ENCODE data around the gene TMIE.
"Not testable (repeated sequence)": the region's sequence is repeated elsewhere in the genome, so short reads cannot be mapped to it uniquely, and the experiment has no call there.

The TMIE gene

DNA sequence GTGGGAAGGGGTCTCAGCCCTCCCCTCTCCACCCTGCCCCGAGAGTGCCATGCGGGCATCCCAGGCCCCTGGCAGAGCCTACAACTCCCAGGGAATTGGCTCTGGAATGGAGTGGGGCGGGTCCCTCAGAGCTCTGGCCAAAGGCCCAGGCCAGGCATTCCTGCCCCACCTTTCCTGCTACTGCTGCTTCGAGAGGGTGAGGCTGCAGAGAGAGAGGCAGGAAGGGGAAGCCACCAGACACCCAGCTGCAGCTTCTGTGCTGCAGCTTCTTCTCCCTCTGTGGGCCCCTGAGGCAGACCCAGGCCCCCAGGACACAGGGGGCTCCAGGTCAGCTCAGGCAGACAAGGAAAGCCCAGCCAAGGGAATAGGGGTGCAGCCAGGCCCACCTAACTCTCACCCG lies 10.4 kb upstream of the TMIE start:
- DNase-seq, result no peak

DNA sequence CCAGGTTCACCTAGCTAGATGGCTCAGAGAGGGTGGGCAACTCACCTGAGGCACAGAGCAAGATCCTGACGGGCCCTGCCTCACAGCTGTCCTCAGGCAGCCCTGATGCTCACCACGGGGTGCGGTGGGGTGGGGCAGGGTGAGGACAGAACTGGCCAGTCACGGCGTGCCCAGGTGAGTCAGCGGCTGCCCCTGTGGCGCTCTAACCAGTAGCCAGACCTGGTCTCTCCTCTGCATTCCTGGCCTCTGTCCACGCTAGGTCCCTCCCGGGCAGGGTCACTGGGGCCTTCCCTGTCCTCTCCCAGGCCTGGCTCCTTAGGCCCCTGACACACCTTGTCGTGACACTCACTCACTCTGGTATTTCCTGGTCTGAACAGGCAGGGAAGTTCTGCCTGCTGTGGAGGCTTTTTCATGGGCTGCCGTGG lies 8.6 kb upstream of the TMIE start:
- no peak for DNase-seq

DNA sequence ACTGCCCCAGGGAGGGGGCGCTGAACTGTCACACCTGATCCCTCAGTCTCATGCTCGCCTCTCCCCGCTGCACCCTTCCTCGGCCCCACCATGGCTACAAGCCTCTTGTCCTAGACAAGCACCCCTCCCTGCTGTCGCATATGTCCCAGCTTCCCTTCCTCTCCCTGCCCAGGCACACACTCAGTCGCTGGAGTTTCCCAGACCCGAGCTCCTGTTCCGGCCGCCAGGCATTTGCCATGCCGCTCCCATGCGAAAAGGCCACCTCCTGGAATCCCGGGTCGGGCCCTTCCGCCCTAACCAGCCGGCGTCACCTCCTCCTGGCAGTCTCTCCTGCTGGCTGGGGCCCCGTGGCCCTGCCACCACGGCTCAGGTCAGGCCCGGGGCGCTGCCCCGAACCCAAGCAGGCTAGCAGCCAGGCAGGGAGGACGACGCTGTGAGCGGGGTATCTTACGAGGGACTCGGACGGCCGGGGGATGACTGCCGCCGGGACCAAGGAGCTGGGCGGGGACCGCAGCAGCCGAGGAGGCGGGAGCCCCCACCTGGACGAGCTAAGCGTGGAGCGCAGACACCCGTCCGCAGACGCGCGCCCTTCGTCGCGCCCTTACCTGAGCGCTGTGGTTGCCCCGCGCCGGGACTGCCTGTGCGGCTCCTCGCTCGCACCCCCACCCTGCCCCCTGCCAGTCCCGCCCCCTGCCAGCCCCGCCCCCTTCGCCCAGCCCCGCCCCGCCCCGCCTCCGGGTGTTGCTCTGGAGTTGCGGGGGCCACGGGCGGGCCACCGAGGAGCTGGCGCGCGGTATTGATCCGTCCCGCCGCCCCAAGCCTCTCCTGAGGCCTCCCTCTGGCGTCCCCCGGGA lies 7.9 kb upstream of the TMIE start, which contains the start of gene ALS2CL:
Gene ALS2CL, minus strand, starts transcription at position 642 of the 854 bp plus-strand sequence. CDS start 4,239 bp downstream, outside the sequence.
- peak; percentile 56 for DNase-seq

- DNase-seq, result peak; percentile 41
Measured at GRCh38 chr3:46693892-46694226, 7.3 kb upstream of the TMIE start.

GRCh38 chr3:46694520-46694919 lies 6.7 kb upstream of the TMIE start:
- DNase-seq, result no peak

DNA sequence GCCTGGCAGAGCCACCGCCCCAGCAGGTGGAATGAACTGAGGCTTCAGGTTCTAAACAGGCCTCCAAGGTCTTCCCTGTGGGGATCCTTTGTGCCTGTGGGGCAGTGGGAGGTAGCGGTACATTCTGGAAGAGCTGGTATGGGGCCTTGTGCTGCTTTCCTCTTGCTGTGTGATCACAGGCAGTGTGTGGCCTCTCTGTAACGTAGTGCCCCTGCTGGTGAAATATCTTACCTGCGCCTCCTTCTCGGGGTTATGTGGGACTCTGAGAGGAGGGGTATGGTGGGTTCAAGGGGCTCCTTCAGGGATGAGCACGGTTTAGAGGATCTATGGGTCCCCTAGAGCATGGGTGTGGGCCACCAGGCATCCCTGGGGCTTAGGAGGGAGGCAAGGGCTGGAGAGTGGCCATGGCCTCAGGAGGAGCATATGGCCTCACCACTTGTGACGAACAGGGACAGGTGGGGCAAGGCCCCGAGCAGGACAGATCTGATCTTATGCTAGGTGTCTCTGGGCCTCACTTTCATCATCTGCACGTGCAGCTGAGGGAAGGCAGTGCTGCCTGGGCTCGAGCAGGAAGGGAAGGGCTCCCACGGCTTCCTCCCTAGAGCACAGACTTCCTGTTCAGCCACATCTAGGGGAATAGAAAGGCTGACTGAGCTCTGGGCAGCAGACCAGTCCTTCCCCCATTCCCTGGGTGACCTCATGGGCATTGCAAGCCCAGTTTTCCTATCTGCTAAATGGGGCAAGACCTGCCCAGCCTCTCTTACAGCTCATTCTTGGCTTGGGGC lies 5.8 kb upstream of the TMIE start:
- DNase-seq, result peak; percentile 53

- DNase-seq, result no peak
Measured at GRCh38 chr3:46695962-46696894, 5.0 kb upstream of the TMIE start.

DNA sequence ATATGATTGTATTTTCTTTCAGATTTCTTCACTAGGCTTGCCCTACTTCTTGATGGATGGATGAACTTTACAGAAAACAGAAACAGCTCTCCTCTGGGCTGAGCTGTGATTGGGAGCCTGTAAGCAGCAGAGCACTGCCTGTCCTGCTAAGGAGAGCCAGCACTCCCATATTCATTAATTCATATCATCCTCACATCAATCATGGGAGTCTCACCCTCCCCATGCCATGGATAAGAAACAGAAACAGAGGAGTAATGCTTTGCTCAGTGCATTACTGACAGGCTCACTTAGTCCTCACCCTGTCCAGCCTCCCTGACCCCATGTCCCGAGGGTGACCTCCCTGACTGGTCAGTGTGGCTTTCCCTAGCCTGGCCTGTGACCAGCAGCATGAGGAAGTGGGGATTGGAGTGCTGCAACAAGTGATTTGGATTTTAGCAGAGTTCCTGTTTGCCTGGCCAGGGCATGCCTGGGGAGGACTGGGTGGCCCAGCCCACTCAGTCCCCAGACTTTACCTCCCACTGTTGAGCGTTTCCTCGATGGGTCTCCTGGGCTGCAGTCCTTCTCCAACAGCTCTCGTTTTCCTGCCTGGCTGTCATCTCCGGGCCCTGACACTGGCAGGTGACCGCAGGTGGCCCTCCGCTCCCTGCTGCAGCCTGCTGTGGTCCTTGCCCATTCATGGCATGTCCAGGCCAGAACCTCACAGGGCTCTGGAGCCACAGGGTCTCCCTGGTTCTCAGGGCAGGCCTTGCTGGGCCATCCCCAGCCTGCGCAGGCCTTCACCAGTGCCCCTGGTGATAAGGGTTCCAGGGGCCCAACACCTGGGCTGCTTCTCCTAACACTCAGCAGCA lies 1.3 kb upstream of the TMIE start:
- DNase-seq, result no peak

GRCh38 chr3:46700772-46701171 lies 420 bp upstream of the TMIE start:
- DNase-seq, result no peak

- DNase-seq, result no peak
Measured at GRCh38 chr3:46702246-46703012, 1.2 kb downstream of the TMIE start.

DNA sequence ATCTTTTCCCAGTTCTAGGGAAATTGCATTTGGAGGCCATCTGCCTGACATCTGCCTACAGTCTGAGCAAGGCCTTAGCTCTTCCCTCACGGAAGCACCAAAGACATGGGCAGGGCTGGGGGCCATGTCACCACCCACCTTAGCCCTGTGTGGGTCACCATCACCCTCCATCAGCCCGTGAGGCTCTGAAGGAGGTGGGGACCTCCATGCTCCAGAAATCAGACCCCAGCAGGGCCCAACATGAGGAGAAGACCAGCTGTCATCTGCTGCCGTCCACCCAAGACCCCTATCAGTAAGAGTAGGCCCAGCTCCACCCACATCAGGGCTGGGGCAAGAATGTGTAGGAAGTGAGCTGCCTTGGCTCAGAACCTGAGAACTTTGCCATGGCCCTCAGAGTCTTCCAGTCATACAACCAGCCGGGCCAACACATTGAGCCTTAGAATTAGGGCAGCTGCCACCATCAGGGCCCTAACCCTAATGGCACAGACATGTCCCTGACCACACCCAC lies 1.9 kb downstream of the TMIE start:
- DNase-seq, result no peak

- not testable (repeated sequence) for DNase-seq
Measured at GRCh38 chr3:46704346-46704745, 3.2 kb downstream of the TMIE start.

- peak; percentile 73 for DNase-seq
Measured at GRCh38 chr3:46705022-46705530, 3.9 kb downstream of the TMIE start.

DNA sequence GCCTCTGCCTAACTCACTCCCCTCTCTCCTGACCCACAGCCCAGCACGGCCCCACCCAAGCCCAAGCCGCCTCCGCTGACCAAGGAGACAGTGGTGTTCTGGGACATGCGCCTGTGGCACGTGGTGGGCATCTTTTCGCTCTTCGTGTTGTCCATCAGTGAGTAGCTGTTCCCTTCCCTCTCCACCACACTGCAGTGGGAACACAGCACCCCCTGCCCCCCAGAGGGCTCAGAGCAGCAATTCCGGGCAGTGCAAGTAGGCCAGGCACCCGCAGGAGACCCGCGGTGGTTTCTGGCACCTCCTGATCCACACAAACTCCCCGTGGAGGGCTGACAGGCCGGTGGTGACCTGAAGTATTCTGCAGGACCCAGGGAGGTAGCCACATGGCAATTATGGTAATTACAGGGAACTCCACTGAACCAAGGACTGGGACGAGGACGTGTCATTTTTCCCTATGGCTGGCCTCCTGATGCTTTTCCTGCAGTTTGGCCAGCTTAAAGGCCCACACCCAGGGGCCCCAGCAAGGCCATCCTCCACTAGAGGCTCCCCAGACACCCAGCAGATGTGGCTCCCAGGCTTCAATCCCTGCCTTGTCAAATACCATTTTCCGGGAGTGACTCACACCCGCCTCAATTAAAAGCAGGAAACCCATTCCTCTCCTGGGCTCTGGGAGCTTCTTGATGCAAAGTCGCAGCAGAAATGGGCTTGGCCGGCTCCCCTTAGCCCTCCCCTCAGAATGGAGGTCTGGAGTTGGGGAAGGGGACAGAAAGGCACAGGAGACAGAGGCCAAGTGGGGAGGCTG lies 4.8 kb downstream of the TMIE start:
- DNase-seq, result no peak

DNA sequence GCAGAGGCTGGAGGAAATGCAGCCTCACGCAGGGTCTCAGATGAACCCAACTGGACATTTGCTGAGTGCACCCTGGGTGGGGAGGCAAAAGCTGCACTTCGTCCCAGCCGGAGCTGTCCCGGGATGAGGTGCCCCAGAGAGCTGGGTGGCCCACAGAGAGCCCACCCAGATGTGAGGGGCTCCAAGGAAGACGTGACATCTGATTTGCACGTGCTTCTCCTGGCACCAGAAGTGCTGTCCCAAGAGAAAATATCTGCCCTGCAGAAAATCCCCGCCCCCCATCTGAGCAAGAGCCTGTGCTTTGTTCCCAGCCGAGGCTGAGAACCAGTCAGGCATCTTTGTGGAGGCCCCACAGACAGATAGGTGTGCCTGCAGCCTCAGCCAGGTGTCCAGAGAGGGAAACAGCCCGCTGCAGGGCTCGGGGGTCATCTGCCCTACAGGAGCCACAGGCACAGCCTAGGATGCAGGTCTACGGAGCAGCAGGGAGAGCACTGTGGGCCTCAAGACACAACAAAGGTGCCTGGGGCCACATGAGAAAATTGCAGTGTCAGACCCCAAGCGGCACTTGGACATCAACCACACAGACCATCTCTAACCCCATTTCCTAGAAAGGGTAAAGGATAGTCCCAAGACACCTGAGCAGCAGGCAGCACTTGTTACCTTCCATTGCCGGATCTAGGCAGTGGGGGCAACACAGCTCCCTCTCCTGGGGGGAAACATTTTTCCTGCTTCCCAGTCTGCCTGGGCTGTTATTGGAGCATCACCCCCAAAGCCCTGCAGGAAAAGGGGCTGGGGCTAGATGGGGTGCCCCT lies 5.8 kb downstream of the TMIE start:
- no peak for DNase-seq

- no peak for DNase-seq
Measured at GRCh38 chr3:46707601-46708011, 6.4 kb downstream of the TMIE start.

- no peak for DNase-seq
Measured at GRCh38 chr3:46708401-46709156, 7.4 kb downstream of the TMIE start.

DNA sequence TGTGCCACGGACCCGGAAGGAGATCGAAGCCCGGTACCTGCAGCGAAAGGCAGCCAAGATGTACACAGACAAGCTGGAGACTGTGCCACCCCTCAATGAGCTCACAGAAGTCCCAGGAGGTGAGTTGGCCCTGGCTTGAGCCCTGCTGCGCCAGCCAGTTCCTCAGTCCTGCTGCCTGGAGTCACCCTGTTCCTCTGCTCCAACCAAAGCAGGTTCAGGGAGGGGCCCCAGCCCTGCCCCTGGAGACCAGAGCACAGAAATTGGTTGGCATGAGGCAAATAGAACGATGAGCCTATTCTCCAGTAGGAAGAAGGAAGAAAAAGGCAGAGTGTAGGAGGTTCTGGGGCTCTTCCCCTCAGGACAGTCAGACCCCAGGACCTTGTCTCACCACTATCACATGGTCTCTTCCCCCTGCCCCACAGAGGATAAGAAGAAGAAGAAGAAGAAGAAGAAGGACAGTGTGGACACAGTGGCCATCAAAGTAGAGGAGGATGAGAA lies 8.0 kb downstream of the TMIE start:
- DNase-seq, result no peak
